H9 (cell line): ENCODE results near the gene MEMO1. TPM values are rescaled to one million over a fixed set of nuclear protein-coding genes. Genes with fewer than 3 reads are reported as not detected.

ENCODE experiments used
- DNase-seq: peaks from one replicate; pipeline ENCODE4 v3.0.0-alpha.2; 2017
- H2AFZ ChIP-seq: one replicate; pipeline ENCODE4 v1.6.1; 2013; ENCODE audit warnings: mild to moderate bottlenecking, low read length, control low read depth, moderate library complexity
- H2AK5ac ChIP-seq: 2 replicates; pipeline ENCODE4 v1.6.1; 2013; ENCODE audit warnings: low read length, control low read depth, mixed read lengths; ENCODE audit not compliant: insufficient read length
- H2BK120ac ChIP-seq: one replicate; pipeline ENCODE4 v1.6.1; 2013; ENCODE audit warnings: low read depth, mild to moderate bottlenecking, low read length, control low read depth, inconsistent platforms; ENCODE audit not compliant: poor library complexity, severe bottlenecking
- H2BK12ac ChIP-seq: 2 replicates; pipeline ENCODE4 v1.6.1; 2013; ENCODE audit warnings: low read length, control low read depth, mixed read lengths, low read depth; ENCODE audit not compliant: insufficient read length
- H2BK15ac ChIP-seq: 2 replicates; pipeline ENCODE4 v1.6.1; 2013; ENCODE audit warnings: low read depth, low read length, control low read depth
- H2BK20ac ChIP-seq: one replicate; pipeline ENCODE4 v1.6.1; 2013; ENCODE audit warnings: low read depth, mild to moderate bottlenecking, low read length, control low read depth, inconsistent platforms; ENCODE audit not compliant: poor library complexity, severe bottlenecking
- H2BK5ac ChIP-seq: 2 replicates; pipeline ENCODE4 v1.6.1; 2013; ENCODE audit warnings: low read length, control low read depth, mixed read lengths; ENCODE audit not compliant: insufficient read length
- H3K14ac ChIP-seq: 2 replicates; pipeline ENCODE4 v1.6.1; 2013; ENCODE audit warnings: low read length, control low read depth; ENCODE audit not compliant: insufficient read depth
- H3K18ac ChIP-seq: 2 replicates; pipeline ENCODE4 v1.6.1; 2013; ENCODE audit warnings: low read depth, mild to moderate bottlenecking, mixed read lengths, low read length, control low read depth; ENCODE audit not compliant: insufficient read length
- H3K23ac ChIP-seq: 2 replicates; pipeline ENCODE4 v1.6.1; 2013; ENCODE audit warnings: low read length, control low read depth, mixed read lengths, low read depth; ENCODE audit not compliant: insufficient read length
- H3K23me2 ChIP-seq: 2 replicates; pipeline ENCODE4 v1.6.1; 2013; ENCODE audit warnings: low read depth, mild to moderate bottlenecking, mixed read lengths, low read length, control low read depth; ENCODE audit not compliant: insufficient read length, poor library complexity, severe bottlenecking
- H3K27ac ChIP-seq: 2 replicates; pipeline ENCODE4 v1.5.1; 2013; ENCODE audit warnings: low read length, control low read depth, mixed read lengths, low read depth; ENCODE audit not compliant: insufficient read length
- H3K27me3 ChIP-seq: 2 replicates; pipeline ENCODE4 v1.6.1; 2013; ENCODE audit warnings: low read length, control low read depth, inconsistent platforms; ENCODE audit not compliant: insufficient read depth
- H3K4ac ChIP-seq: 2 replicates; pipeline ENCODE4 v1.6.1; 2013; ENCODE audit warnings: low read depth, mild to moderate bottlenecking, control low read depth, inconsistent platforms, low read length, moderate library complexity
- H3K4me1 ChIP-seq: 2 replicates; pipeline ENCODE4 v1.6.1; 2013; ENCODE audit warnings: low read length, control low read depth, inconsistent platforms; ENCODE audit not compliant: insufficient read depth
- H3K4me2 ChIP-seq: 2 replicates; pipeline ENCODE4 v1.6.1; 2013; ENCODE audit warnings: low read length, control low read depth, mixed read lengths; ENCODE audit not compliant: insufficient read length, insufficient read depth
- H3K56ac ChIP-seq: 2 replicates; pipeline ENCODE4 v1.6.1; 2013; ENCODE audit warnings: low read depth, mild to moderate bottlenecking, mixed read lengths, low read length, control low read depth; ENCODE audit not compliant: insufficient read length
- H3K79me1 ChIP-seq: 2 replicates; pipeline ENCODE4 v1.6.1; 2013; ENCODE audit warnings: low read depth, mild to moderate bottlenecking, moderate library complexity, low read length, control low read depth, inconsistent platforms; ENCODE audit not compliant: insufficient read depth, poor library complexity, severe bottlenecking
- H3K79me2 ChIP-seq: 2 replicates; pipeline ENCODE4 v1.6.1; 2013; ENCODE audit warnings: low read length, control low read depth, inconsistent platforms; ENCODE audit not compliant: insufficient read depth
- H3K9ac ChIP-seq: 2 replicates; pipeline ENCODE4 v1.6.1; 2013; ENCODE audit warnings: low read length, control low read depth, mixed read lengths; ENCODE audit not compliant: insufficient read length; ENCODE audit errors: extremely low read depth
- H3K9me3 ChIP-seq: one replicate; pipeline ENCODE4 v1.6.1; 2013; ENCODE audit warnings: low read depth, low read length, inconsistent platforms; ENCODE audit not compliant: control insufficient read depth
- H3T11ph ChIP-seq: one replicate; pipeline ENCODE4 v1.6.1; 2013; ENCODE audit warnings: mild to moderate bottlenecking, low read length, control low read depth, inconsistent platforms
- H4K20me1 ChIP-seq: one replicate; pipeline ENCODE4 v1.6.1; 2013; ENCODE audit not compliant: control insufficient read depth, insufficient read length, insufficient read depth
- H4K5ac ChIP-seq: 2 replicates; pipeline ENCODE4 v1.6.1; 2013; ENCODE audit warnings: low read depth, mild to moderate bottlenecking, mixed read lengths, low read length, control low read depth; ENCODE audit not compliant: insufficient read length
- H4K8ac ChIP-seq: replicated peaks from 2 replicates; pipeline ENCODE4 v1.6.1; 2013; ENCODE audit warnings: low read length, control low read depth, mixed read lengths, low read depth; ENCODE audit not compliant: insufficient read length
- H4K91ac ChIP-seq: 2 replicates; pipeline ENCODE4 v1.6.1; 2013; ENCODE audit warnings: low read depth, mild to moderate bottlenecking, moderate library complexity, mixed read lengths, low read length, control low read depth; ENCODE audit not compliant: insufficient read length
- H3K27ac Mint-ChIP-seq, 3 experiments: 2 replicates in 2 of 3; 3 replicates in 1 of 3; pipeline ENCODE4 v1.8.0; 2020 to 2021; ENCODE audit warnings: mixed read lengths in 3 of 3, mild to moderate bottlenecking in 1 of 3, moderate library complexity in 1 of 3
- H3K27me3 Mint-ChIP-seq: 2 replicates; pipeline ENCODE4 v1.8.0; 2021; ENCODE audit warnings: low read depth, mild to moderate bottlenecking, moderate library complexity, mixed read lengths
- H3K36me3 Mint-ChIP-seq, 3 experiments: 2 replicates in 2 of 3; 3 replicates in 1 of 3; pipeline ENCODE4 v1.8.0; 2020 to 2021; ENCODE audit warnings: low read depth in 3 of 3, mixed read lengths in 3 of 3; ENCODE audit not compliant: insufficient read depth in 1 of 3
- H3K4me1 Mint-ChIP-seq, 2 experiments: 2 replicates each; pipeline ENCODE4 v1.8.0; 2020; ENCODE audit warnings: mixed read lengths in 2 of 2
- H3K4me3 Mint-ChIP-seq, 2 experiments: 2 replicates in 1 of 2; 3 replicates in 1 of 2; pipeline ENCODE4 v1.8.0; 2020 to 2021; ENCODE audit warnings: mild to moderate bottlenecking in 2 of 2, mixed read lengths in 2 of 2, moderate library complexity in 1 of 2
- H3K9me3 Mint-ChIP-seq, 2 experiments: 2 replicates in 1 of 2; 3 replicates in 1 of 2; pipeline ENCODE4 v1.8.0; 2020; ENCODE audit warnings: mild to moderate bottlenecking in 2 of 2, mixed read lengths in 2 of 2, moderate library complexity in 1 of 2
- WGBS: extraction: QIAGEN DNeasy Blood & Tissue Kit; methylation state at CpG from one replicate; pipeline ENCODE4 v1.1.7; 2013; ENCODE audit warnings: missing lambda C conversion rate, low lambda C conversion rate, mixed read lengths; ENCODE audit not compliant: insufficient read length; ENCODE audit errors: extremely low coverage; 5-methylcytosine and 5-hydroxymethylcytosine counted together
- total RNA-seq: library from RNA; stranded (reverse); gene quantifications from 2 replicates; pipeline ENCODE4 v1.2.1, GENCODE V29; 2021
- TF ChIP-seq, protein P1 (sequence below): fragments of 200-600 bp; sonication (generic); conservative IDR thresholded peaks from 3 replicates; pipeline ENCODE4 v1.8.0; 2021; ENCODE audit warnings: antibody characterized with exemption, mild to moderate bottlenecking

The MEMO1 gene
- total RNA-seq, 1 experiment from 2014 or later, result 49.4 TPM

DNA sequence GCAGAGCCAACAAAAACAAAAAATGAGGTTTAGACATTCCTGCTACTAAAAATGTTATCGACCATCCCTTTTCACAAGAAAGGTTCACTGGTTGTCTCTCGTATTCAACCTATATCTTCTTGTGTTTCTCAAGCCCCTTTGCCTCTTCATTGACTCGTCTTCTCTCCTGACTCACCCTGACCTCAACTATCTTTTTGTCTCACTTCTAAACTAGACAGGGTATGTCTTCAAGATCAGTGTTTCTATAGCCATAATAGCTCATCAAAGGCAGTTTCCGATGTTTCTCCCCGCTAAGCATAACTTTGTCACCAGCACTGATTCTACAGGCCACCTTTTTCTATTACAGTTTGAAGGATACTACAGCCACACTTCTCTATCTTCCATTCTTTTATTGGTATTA, 178.4 kb downstream of the MEMO1 start:
- Histone ChIP-seq H3K9me3 (no peaks in the 10 kb centered on the region), H3K79me2 (no peaks in the 10 kb centered on the region), H3K14ac (no peak overlapping the region), H3K56ac (no peak overlapping the region), H4K5ac (no peak overlapping the region), H3K27me3 (no peaks in the 10 kb centered on the region), H3K4me2 (no peak overlapping the region), H3T11ph (no peak overlapping the region), H3K4ac (no peak overlapping the region), H3K18ac (no peak overlapping the region), H3K23ac (no peak overlapping the region), H3K79me1 (no peaks in the 10 kb centered on the region), H2BK120ac (no peak overlapping the region), H3K9ac (no peak overlapping the region), H3K23me2 (no peaks in the 10 kb centered on the region), H4K20me1 (no peaks in the 10 kb centered on the region), H4K8ac (no peak overlapping the region), H3K27ac (no peak overlapping the region), H4K91ac (no peak overlapping the region), H2AFZ (no peak overlapping the region), H2BK12ac (no peak overlapping the region), H3K4me1 (no peaks in the 10 kb centered on the region), H2BK15ac (no peak overlapping the region), H2BK5ac (no peak overlapping the region), H2AK5ac (no peak overlapping the region), H2BK20ac (no peak overlapping the region)
- TF ChIP-seq, protein P1, sequence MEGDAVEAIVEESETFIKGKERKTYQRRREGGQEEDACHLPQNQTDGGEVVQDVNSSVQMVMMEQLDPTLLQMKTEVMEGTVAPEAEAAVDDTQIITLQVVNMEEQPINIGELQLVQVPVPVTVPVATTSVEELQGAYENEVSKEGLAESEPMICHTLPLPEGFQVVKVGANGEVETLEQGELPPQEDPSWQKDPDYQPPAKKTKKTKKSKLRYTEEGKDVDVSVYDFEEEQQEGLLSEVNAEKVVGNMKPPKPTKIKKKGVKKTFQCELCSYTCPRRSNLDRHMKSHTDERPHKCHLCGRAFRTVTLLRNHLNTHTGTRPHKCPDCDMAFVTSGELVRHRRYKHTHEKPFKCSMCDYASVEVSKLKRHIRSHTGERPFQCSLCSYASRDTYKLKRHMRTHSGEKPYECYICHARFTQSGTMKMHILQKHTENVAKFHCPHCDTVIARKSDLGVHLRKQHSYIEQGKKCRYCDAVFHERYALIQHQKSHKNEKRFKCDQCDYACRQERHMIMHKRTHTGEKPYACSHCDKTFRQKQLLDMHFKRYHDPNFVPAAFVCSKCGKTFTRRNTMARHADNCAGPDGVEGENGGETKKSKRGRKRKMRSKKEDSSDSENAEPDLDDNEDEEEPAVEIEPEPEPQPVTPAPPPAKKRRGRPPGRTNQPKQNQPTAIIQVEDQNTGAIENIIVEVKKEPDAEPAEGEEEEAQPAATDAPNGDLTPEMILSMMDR, result no peak
- DNase-seq, result no peak
- Mint-ChIP-seq H3K4me3 (no peak overlapping the region), H3K27me3 (peaks cover 1% of the 10 kb centered on the region; the same call in 1 of the 2 replicates), H3K9me3 (peaks cover 12 to 22% of the 10 kb centered on the region in 2 experiments), H3K4me1 (no peaks in the 10 kb centered on the region), H3K27ac (no peak overlapping the region), H3K36me3 (no peaks in the 10 kb centered on the region)
- WGBS, result no CpG with 5 or more reads among the region's 5 CpGs
